ENCODE results near the gene RNF111. TPM values are rescaled to one million over a fixed set of nuclear protein-coding genes. Genes with fewer than 3 reads are reported as not detected.

Gene RNF111
- total and polyA plus RNA-seq, 2 donors from 2014 or later: 8.7 to 33.0 TPM

DNA sequence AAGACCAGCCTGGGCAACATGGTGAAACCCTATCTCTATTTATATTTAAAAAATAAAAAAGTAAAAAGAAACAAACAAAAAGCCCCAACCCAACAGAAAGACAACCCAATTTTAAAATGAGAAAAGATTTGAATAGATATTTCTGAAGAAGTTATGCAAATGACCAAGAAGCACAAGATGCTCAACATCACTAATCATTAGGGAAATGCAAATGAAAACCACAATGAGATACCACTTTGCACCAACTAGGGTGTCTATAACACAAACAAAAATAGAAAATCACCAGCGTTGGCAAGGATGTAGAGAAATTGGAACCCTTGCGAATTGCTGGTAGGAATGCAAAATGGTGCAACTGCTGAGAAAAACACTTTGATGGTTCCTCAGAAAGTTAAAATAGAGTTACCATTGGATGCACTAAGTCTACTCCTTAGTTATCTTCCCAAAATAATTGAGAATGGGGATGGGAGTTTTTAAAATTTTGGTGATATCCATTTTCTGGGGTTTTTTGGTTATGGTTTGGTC, 71.7 kb downstream of the RNF111 start:
- no peak for DNase-seq
- Histone ChIP-seq H3K27me3 (ENCODE audit: control insufficient read depth, insufficient read depth, low read length) (no peaks in the 10 kb centered on the region), H3K9me3 (ENCODE audit: control insufficient read depth in 2 of 3, insufficient read depth in 1 of 3, low read length in 3 of 3) (no peaks in the 10 kb centered on the region), H3K27ac (ENCODE audit: low read depth in 2 of 2, low read length in 2 of 2) (no peak overlapping the region), H3K4me1 (ENCODE audit: control insufficient read depth in 2 of 3, insufficient read depth in 2 of 3, low read depth in 1 of 3, low read length in 3 of 3) (no peaks in the 10 kb centered on the region), H3K36me3 (ENCODE audit: control insufficient read depth in 2 of 3, insufficient read depth in 3 of 3, low read length in 3 of 3) (peaks cover 9 to 29% (median 11%) of the 10 kb centered on the region in 3 donors), H3K9ac (ENCODE audit: low read length in 3 of 3) (no peak overlapping the region), H3K4me3 (ENCODE audit: low read length in 3 of 3) (no peak overlapping the region)
- TF ChIP-seq, protein P1, sequence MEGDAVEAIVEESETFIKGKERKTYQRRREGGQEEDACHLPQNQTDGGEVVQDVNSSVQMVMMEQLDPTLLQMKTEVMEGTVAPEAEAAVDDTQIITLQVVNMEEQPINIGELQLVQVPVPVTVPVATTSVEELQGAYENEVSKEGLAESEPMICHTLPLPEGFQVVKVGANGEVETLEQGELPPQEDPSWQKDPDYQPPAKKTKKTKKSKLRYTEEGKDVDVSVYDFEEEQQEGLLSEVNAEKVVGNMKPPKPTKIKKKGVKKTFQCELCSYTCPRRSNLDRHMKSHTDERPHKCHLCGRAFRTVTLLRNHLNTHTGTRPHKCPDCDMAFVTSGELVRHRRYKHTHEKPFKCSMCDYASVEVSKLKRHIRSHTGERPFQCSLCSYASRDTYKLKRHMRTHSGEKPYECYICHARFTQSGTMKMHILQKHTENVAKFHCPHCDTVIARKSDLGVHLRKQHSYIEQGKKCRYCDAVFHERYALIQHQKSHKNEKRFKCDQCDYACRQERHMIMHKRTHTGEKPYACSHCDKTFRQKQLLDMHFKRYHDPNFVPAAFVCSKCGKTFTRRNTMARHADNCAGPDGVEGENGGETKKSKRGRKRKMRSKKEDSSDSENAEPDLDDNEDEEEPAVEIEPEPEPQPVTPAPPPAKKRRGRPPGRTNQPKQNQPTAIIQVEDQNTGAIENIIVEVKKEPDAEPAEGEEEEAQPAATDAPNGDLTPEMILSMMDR (IDR thresholded peaks at IDR 0.05; ENCODE audit: borderline replicate concordance, extremely low read depth, insufficient read depth): no peak
- intact Hi-C loops (cut with DNase I): no loop called here
- no peak for FAIRE-seq

DNA sequence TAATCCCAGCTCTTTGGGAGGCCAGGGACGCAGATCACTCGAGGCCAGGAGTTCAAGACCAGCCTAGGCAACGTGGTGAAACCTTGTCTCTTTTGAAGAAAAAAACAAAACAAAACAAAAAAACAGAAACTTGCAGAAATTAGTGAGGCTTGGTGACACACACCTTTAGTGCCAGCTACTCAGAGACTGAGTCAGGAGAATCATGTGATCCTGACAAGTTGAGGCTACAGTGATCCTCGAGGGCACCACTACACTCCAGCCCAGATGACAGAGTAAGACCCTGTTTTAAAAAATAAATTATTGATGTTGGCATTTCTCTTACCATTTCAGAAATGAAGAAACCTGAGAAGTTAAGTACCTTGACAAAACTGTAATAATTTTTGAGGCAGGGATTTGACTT, 72.9 kb downstream of the RNF111 start:
- Histone ChIP-seq H3K27ac (ENCODE audit: low read depth in 2 of 2, low read length in 2 of 2) (no peak overlapping the region), H3K9me3 (ENCODE audit: control insufficient read depth in 2 of 3, insufficient read depth in 1 of 3, low read length in 3 of 3) (no peaks in the 10 kb centered on the region), H3K27me3 (ENCODE audit: control insufficient read depth, insufficient read depth, low read length) (no peaks in the 10 kb centered on the region), H3K36me3 (ENCODE audit: control insufficient read depth in 2 of 3, insufficient read depth in 3 of 3, low read length in 3 of 3) (peaks cover 9 to 30% (median 13%) of the 10 kb centered on the region in 3 donors), H3K9ac (ENCODE audit: low read length in 3 of 3) (no peak overlapping the region), H3K4me1 (ENCODE audit: control insufficient read depth in 2 of 3, insufficient read depth in 2 of 3, low read depth in 1 of 3, low read length in 3 of 3) (no peaks in the 10 kb centered on the region), H3K4me3 (ENCODE audit: low read length in 3 of 3) (no peak overlapping the region)
- DNase-seq: no peak
- intact Hi-C loops (cut with DNase I): no loop called here
- FAIRE-seq: no peak
- TF ChIP-seq, protein P1 (IDR thresholded peaks at IDR 0.05; ENCODE audit: borderline replicate concordance, extremely low read depth, insufficient read depth): no peak

DNA sequence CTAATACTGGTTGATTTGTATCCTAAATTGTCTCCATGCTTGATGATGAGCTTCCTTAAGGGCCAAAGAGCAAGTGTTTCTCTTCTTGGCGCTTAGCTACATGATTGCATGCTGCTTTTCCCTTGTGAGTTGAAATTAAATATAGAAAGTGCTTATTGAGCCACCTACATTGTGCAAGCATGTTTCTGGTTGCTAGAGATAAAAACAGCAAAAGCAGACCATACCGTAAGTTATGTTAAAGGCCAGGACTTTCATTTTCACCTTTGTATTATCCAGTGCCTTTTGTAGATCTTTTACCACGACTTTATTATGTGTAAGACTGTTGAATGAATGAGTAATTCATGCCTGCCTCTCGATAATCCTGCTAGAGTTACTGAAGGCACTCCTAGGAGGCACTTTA, 75.6 kb downstream of the RNF111 start:
- H3K27me3 ChIP-seq (ENCODE audit: control insufficient read depth, insufficient read depth, low read length): no peaks in the 10 kb centered on the region
- TF ChIP-seq, protein P1 (IDR thresholded peaks at IDR 0.05; ENCODE audit: borderline replicate concordance, extremely low read depth, insufficient read depth): no peak
- no peak overlapping the region for H3K9ac ChIP-seq (ENCODE audit: low read length in 3 of 3)
- H3K36me3 ChIP-seq (ENCODE audit: control insufficient read depth in 2 of 3, insufficient read depth in 3 of 3, low read length in 3 of 3): peaks cover 11 to 44% (median 22%) of the 10 kb centered on the region in 3 donors
- H3K4me1 ChIP-seq (ENCODE audit: control insufficient read depth in 2 of 3, insufficient read depth in 2 of 3, low read depth in 1 of 3, low read length in 3 of 3): no peaks in the 10 kb centered on the region
- H3K27ac ChIP-seq (ENCODE audit: low read depth in 2 of 2, low read length in 2 of 2): no peak overlapping the region
- H3K9me3 ChIP-seq (ENCODE audit: control insufficient read depth in 2 of 3, insufficient read depth in 1 of 3, low read length in 3 of 3): no peaks in the 10 kb centered on the region
- intact Hi-C loops (cut with DNase I): no loop called here
- DNase-seq (no peak), FAIRE-seq (no peak)
- H3K4me3 ChIP-seq (ENCODE audit: low read length in 3 of 3): no peak overlapping the region

DNA sequence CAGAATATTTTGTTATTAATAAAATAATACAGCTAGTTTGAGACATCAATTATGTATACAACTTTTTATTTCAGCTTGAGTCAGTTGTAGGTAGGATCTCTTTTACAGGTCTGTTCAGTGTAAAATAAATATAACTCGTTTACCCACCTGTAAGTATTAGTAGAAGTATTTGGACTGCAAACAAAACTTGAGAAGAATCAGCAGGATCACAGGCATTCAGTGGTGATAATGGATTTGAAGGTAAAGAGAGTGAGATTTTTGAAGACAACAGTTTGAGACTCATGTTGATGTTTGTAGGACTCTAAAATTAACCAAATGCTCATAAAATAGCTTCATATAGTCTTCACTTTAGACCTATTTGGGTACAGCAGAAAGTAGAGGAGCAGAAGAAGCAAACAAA, 82.0 kb downstream of the RNF111 start:
- no peak for DNase-seq
- H3K27me3 ChIP-seq (ENCODE audit: control insufficient read depth, insufficient read depth, low read length): no peaks in the 10 kb centered on the region
- no peaks in the 10 kb centered on the region for H3K4me1 ChIP-seq (ENCODE audit: control insufficient read depth in 2 of 3, insufficient read depth in 2 of 3, low read depth in 1 of 3, low read length in 3 of 3)
- H3K4me3 ChIP-seq (ENCODE audit: low read length in 3 of 3): no peak overlapping the region
- H3K36me3 ChIP-seq (ENCODE audit: control insufficient read depth in 2 of 3, insufficient read depth in 3 of 3, low read length in 3 of 3): peaks cover 7 to 27% (median 15%) of the 10 kb centered on the region in 3 donors
- no peak overlapping the region for H3K27ac ChIP-seq (ENCODE audit: low read depth in 2 of 2, low read length in 2 of 2)
- intact Hi-C loops (cut with DNase I): no loop called here
- peaks cover 0 to 3% (median 0%) of the 10 kb centered on the region in 3 donors for H3K9me3 ChIP-seq (ENCODE audit: control insufficient read depth in 2 of 3, insufficient read depth in 1 of 3, low read length in 3 of 3)
- no peak for FAIRE-seq
- H3K9ac ChIP-seq (ENCODE audit: low read length in 3 of 3): no peak overlapping the region
- TF ChIP-seq, protein P1 (IDR thresholded peaks at IDR 0.05; ENCODE audit: borderline replicate concordance, extremely low read depth, insufficient read depth): no peak
